Activated naive CD4-positive, alpha-beta T cell treated with anti-CD3 and anti-CD28 coated beads, Interleukin-2, amount 10 ng/mL, durations not matched to agents 7 days and 5 days (primary cell): ENCODE measurements around the gene ABCB10.

ENCODE experiments used
- CTCF ChIA-PET: fragments of 350-600 bp; sonication (Branson Sonifier 250); formaldehyde crosslinking; loops from one replicate; lab custom pipeline; 2021; ENCODE audit warnings: antibody characterized with exemption; lab: Charles Lee
- DNase-seq: peaks from one replicate; pipeline ENCODE4 v3.0.0-alpha.2; 2020
- H3K27ac Mint-ChIP-seq: one replicate; pipeline ENCODE4 v1.8.0; 2021; ENCODE audit warnings: mild to moderate bottlenecking, moderate library complexity, mixed read lengths
- H3K27me3 Mint-ChIP-seq: one replicate; pipeline ENCODE4 v1.8.0; 2021; ENCODE audit warnings: mild to moderate bottlenecking, mixed read lengths
- H3K36me3 Mint-ChIP-seq: one replicate; pipeline ENCODE4 v1.8.0; 2021; ENCODE audit warnings: mixed read lengths
- H3K4me1 Mint-ChIP-seq: one replicate; pipeline ENCODE4 v1.8.0; 2021; ENCODE audit warnings: mixed read lengths
- H3K4me3 Mint-ChIP-seq: one replicate; pipeline ENCODE4 v1.8.0; 2021; ENCODE audit warnings: mild to moderate bottlenecking, moderate library complexity, mixed read lengths
- H3K9me3 Mint-ChIP-seq: one replicate; pipeline ENCODE4 v1.8.0; 2021; ENCODE audit warnings: mixed read lengths

Gene ABCB10

GRCh38 chr1:229582011-229582694, 23.6 kb upstream of the ABCB10 start:
- Mint-ChIP-seq H3K27me3 (peaks cover 14% of the 10 kb centered on the region), H3K36me3 (no peaks in the 10 kb centered on the region), H3K4me1 (peaks cover 3% of the 10 kb centered on the region), H3K4me3 (no peak overlapping the region), H3K27ac (no peak overlapping the region), H3K9me3 (no peaks in the 10 kb centered on the region)
- no peak for DNase-seq
- CTCF ChIA-PET = no interaction called here

GRCh38 chr1:229581485-229581884, 23.0 kb upstream of the ABCB10 start:
- Mint-ChIP-seq H3K4me3 (no peak overlapping the region), H3K36me3 (no peaks in the 10 kb centered on the region), H3K27me3 (peaks cover 14% of the 10 kb centered on the region), H3K27ac (no peak overlapping the region), H3K9me3 (no peaks in the 10 kb centered on the region), H3K4me1 (peaks cover 3% of the 10 kb centered on the region)
- no peak for DNase-seq
- CTCF ChIA-PET = no interaction called here

- peaks cover 16% of the 10 kb centered on the region for H3K27me3 Mint-ChIP-seq
- no peak overlapping the region for H3K4me3 Mint-ChIP-seq
- H3K4me1 Mint-ChIP-seq = peaks cover 3% of the 10 kb centered on the region
- no peak overlapping the region for H3K27ac Mint-ChIP-seq
- CTCF ChIA-PET = interaction anchor here (0.8 kb wide), 1 partner anchor 11 kb away, joined by 3 read pairs; no protein-coding TSS in a partner anchor
- H3K36me3 Mint-ChIP-seq = no peaks in the 10 kb centered on the region
- no peak for DNase-seq
- no peaks in the 10 kb centered on the region for H3K9me3 Mint-ChIP-seq
These were observed 20.7 kb upstream of the ABCB10 start for GRCh38 chr1:229579059-229579673.

GRCh38 chr1:229578168-229579058, 19.9 kb upstream of the ABCB10 start:
- H3K4me3 Mint-ChIP-seq = no peak overlapping the region
- no peaks in the 10 kb centered on the region for H3K9me3 Mint-ChIP-seq
- peaks cover 3% of the 10 kb centered on the region for H3K4me1 Mint-ChIP-seq
- peaks cover 18% of the 10 kb centered on the region for H3K27me3 Mint-ChIP-seq
- CTCF ChIA-PET = interaction anchor here (0.8 kb wide), 1 partner anchor 12 kb away, joined by 3 read pairs; no protein-coding TSS in a partner anchor
- H3K27ac Mint-ChIP-seq = no peak overlapping the region
- no peak for DNase-seq
- no peaks in the 10 kb centered on the region for H3K36me3 Mint-ChIP-seq

GRCh38 chr1:229574679-229575442, 16.4 kb upstream of the ABCB10 start:
- Mint-ChIP-seq H3K27ac (no peak overlapping the region), H3K4me1 (peaks cover 3% of the 10 kb centered on the region), H3K9me3 (no peaks in the 10 kb centered on the region), H3K27me3 (peaks cover 27% of the 10 kb centered on the region), H3K4me3 (no peak overlapping the region), H3K36me3 (no peaks in the 10 kb centered on the region)
- no peak for DNase-seq
- CTCF ChIA-PET = no interaction called here

- H3K27ac Mint-ChIP-seq = no peak overlapping the region
- CTCF ChIA-PET = no interaction called here
- H3K27me3 Mint-ChIP-seq = peaks cover 16% of the 10 kb centered on the region
- H3K36me3 Mint-ChIP-seq = no peaks in the 10 kb centered on the region
- no peak for DNase-seq
- no peak overlapping the region for H3K4me3 Mint-ChIP-seq
- H3K4me1 Mint-ChIP-seq = no peaks in the 10 kb centered on the region
- no peaks in the 10 kb centered on the region for H3K9me3 Mint-ChIP-seq
These were observed 13.8 kb upstream of the ABCB10 start for GRCh38 chr1:229572286-229572685.

GRCh38 chr1:229570891-229571516, 12.5 kb upstream of the ABCB10 start:
- no peak overlapping the region for H3K4me3 Mint-ChIP-seq
- peaks cover 17% of the 10 kb centered on the region for H3K27me3 Mint-ChIP-seq
- no peaks in the 10 kb centered on the region for H3K36me3 Mint-ChIP-seq
- no peaks in the 10 kb centered on the region for H3K4me1 Mint-ChIP-seq
- CTCF ChIA-PET = no interaction called here
- H3K9me3 Mint-ChIP-seq = no peaks in the 10 kb centered on the region
- no peak overlapping the region for H3K27ac Mint-ChIP-seq
- no peak for DNase-seq

GRCh38 chr1:229570305-229570704, 11.8 kb upstream of the ABCB10 start:
- no peaks in the 10 kb centered on the region for H3K9me3 Mint-ChIP-seq
- no peak for DNase-seq
- CTCF ChIA-PET = no interaction called here
- H3K36me3 Mint-ChIP-seq = no peaks in the 10 kb centered on the region
- peaks cover 19% of the 10 kb centered on the region for H3K27me3 Mint-ChIP-seq
- H3K27ac Mint-ChIP-seq = no peak overlapping the region
- no peak overlapping the region for H3K4me3 Mint-ChIP-seq
- no peaks in the 10 kb centered on the region for H3K4me1 Mint-ChIP-seq

GRCh38 chr1:229567109-229567868, 8.8 kb upstream of the ABCB10 start:
- CTCF ChIA-PET = no interaction called here
- no peaks in the 10 kb centered on the region for H3K4me1 Mint-ChIP-seq
- no peak overlapping the region for H3K27ac Mint-ChIP-seq

GRCh38 chr1:229563701-229564100, 5.2 kb upstream of the ABCB10 start:
- H3K27me3 Mint-ChIP-seq = peaks cover 7% of the 10 kb centered on the region
- no peak overlapping the region for H3K27ac Mint-ChIP-seq
- H3K4me3 Mint-ChIP-seq = no peak overlapping the region
- no peaks in the 10 kb centered on the region for H3K9me3 Mint-ChIP-seq
- DNase-seq = no peak
- CTCF ChIA-PET = no interaction called here
- peaks cover 10% of the 10 kb centered on the region for H3K4me1 Mint-ChIP-seq
- no peaks in the 10 kb centered on the region for H3K36me3 Mint-ChIP-seq

More at GRCh38 chr1:229567109-229567868, 8.8 kb upstream of the ABCB10 start:
- Mint-ChIP-seq H3K36me3 (no peaks in the 10 kb centered on the region), H3K9me3 (no peaks in the 10 kb centered on the region), H3K4me3 (no peak overlapping the region), H3K27me3 (peaks cover 8% of the 10 kb centered on the region)
- DNase-seq = no peak

GRCh38 chr1:229563241-229563640, 4.7 kb upstream of the ABCB10 start:
- Mint-ChIP-seq H3K27ac (no peak overlapping the region), H3K4me3 (no peak overlapping the region), H3K4me1 (peaks cover 10% of the 10 kb centered on the region), H3K9me3 (no peaks in the 10 kb centered on the region), H3K27me3 (peaks cover 7% of the 10 kb centered on the region), H3K36me3 (no peaks in the 10 kb centered on the region)
- no peak for DNase-seq
- CTCF ChIA-PET = no interaction called here

GRCh38 chr1:229562686-229563085, 4.2 kb upstream of the ABCB10 start:
- Mint-ChIP-seq H3K4me3 (no peak overlapping the region), H3K4me1 (peaks cover 10% of the 10 kb centered on the region), H3K27ac (no peak overlapping the region)

GRCh38 chr1:229561141-229561540, 2.6 kb upstream of the ABCB10 start:
- Mint-ChIP-seq H3K36me3 (peaks cover 9% of the 10 kb centered on the region), H3K27me3 (peaks cover 7% of the 10 kb centered on the region), H3K4me3 (no peak overlapping the region), H3K4me1 (peaks cover 26% of the 10 kb centered on the region), H3K27ac (no peak overlapping the region), H3K9me3 (no peaks in the 10 kb centered on the region)
- DNase-seq = no peak
- CTCF ChIA-PET = no interaction called here

More at GRCh38 chr1:229562686-229563085, 4.2 kb upstream of the ABCB10 start:
- peaks cover 7% of the 10 kb centered on the region for H3K27me3 Mint-ChIP-seq
- no peaks in the 10 kb centered on the region for H3K9me3 Mint-ChIP-seq
- H3K36me3 Mint-ChIP-seq = no peaks in the 10 kb centered on the region
- CTCF ChIA-PET = no interaction called here
- DNase-seq = no peak
